HEK293 (cell line): ENCODE data around the gene ELOVL5.
A peak's percentile ranks its signal among the peaks of the same experiment; 100 is the strongest.

ENCODE experiments used
- CTCF ChIA-PET: fragments of 350-600 bp; formaldehyde crosslinking; extraction: SDS; loops from one replicate; lab custom pipeline; 2021; ENCODE audit warnings: antibody characterized with exemption; lab: Yijun Ruan, JAX
- POLR2A ChIA-PET: fragments of 300-600 bp; formaldehyde crosslinking; extraction: SDS; loops from one replicate; lab custom pipeline; 2020; ENCODE audit warnings: antibody characterized with exemption, inconsistent platforms; lab: Yijun Ruan, JAX
- H3K27ac ChIP-seq: fragments of 200-500 bp; sonication (Bioruptor generic); 2 replicates; pipeline ENCODE4 v1.5.1; 2014; ENCODE audit warnings: low read depth, low read length, control low read depth, inconsistent platforms; ENCODE audit errors: extremely low read depth
- H3K36me3 ChIP-seq, 2 experiments: fragments of 200-500 bp in 1 of 2; sonication (Bioruptor generic) in 1 of 2; 1 replicate in 1 of 2; 2 replicates in 1 of 2; pipeline ENCODE4 v1.5.1; 2014 to 2017; ENCODE audit warnings: inconsistent platforms in 2 of 2, low read length in 2 of 2; ENCODE audit not compliant: control insufficient read depth in 2 of 2, insufficient read depth in 1 of 2
- H3K4me1 ChIP-seq: fragments of 200-500 bp; sonication (Bioruptor generic); 2 replicates; pipeline ENCODE4 v1.5.1; 2014; ENCODE audit warnings: mild to moderate bottlenecking, low read length, inconsistent platforms; ENCODE audit not compliant: control insufficient read depth, insufficient read depth
- H3K4me3 ChIP-seq: 2 replicates; pipeline ENCODE4 v1.5.1; 2011; ENCODE audit warnings: low read depth, mild to moderate bottlenecking, control low read depth, low read length, moderate library complexity
- H3K9me3 ChIP-seq: fragments of 200-500 bp; sonication (Bioruptor generic); 2 replicates; pipeline ENCODE4 v1.5.1; 2014; ENCODE audit warnings: low read depth, low read length, inconsistent platforms; ENCODE audit not compliant: control insufficient read depth, insufficient read depth
- HOXC10 ChIP-seq: sonication (generic); formaldehyde crosslinking; IDR thresholded peaks from 2 replicates; pipeline ENCODE4 v1.8.1; 2023; ENCODE audit warnings: mild to moderate bottlenecking, missing genetic modification reagents
- HOXD13 ChIP-seq: sonication (generic); formaldehyde crosslinking; IDR thresholded peaks from 2 replicates; pipeline ENCODE4 v1.8.0; 2022; ENCODE audit warnings: missing genetic modification reagents, borderline replicate concordance
- KLF17 ChIP-seq: fragments of 450-650 bp; formaldehyde crosslinking; IDR thresholded peaks from 2 replicates; pipeline ENCODE4 v1.5.1; 2016; ENCODE audit warnings: missing biosample characterization, missing genetic modification characterization
- KLF9 ChIP-seq: fragments of 450-650 bp; formaldehyde crosslinking; IDR thresholded peaks from 2 replicates; pipeline ENCODE4 v1.5.1; 2016; ENCODE audit warnings: missing biosample characterization, missing genetic modification characterization, low read depth
- PRDM2 ChIP-seq: fragments of 450-650 bp; formaldehyde crosslinking; IDR thresholded peaks from 2 replicates; pipeline ENCODE4 v1.5.1; 2016; ENCODE audit warnings: missing biosample characterization, missing genetic modification characterization, borderline replicate concordance
- SP2 ChIP-seq: fragments of 450-650 bp; formaldehyde crosslinking; IDR thresholded peaks from 2 replicates; pipeline ENCODE4 v1.5.1; 2016; ENCODE audit warnings: missing biosample characterization, missing genetic modification characterization
- TSHZ1 ChIP-seq: fragments of 450-650 bp; formaldehyde crosslinking; IDR thresholded peaks from 2 replicates; pipeline ENCODE4 v1.5.1; 2016; ENCODE audit warnings: missing biosample characterization, missing genetic modification characterization, borderline replicate concordance
- ZBTB17 ChIP-seq: fragments of 450-650 bp; formaldehyde crosslinking; IDR thresholded peaks from 2 replicates; pipeline ENCODE4 v1.5.1; 2016; ENCODE audit warnings: missing biosample characterization, missing genetic modification characterization
- ZBTB20 ChIP-seq: fragments of 450-650 bp; formaldehyde crosslinking; IDR thresholded peaks from 2 replicates; pipeline ENCODE4 v1.5.1; 2016; ENCODE audit warnings: missing biosample characterization, missing genetic modification characterization
- ZBTB6 ChIP-seq: fragments of 450-650 bp; formaldehyde crosslinking; IDR thresholded peaks from 2 replicates; pipeline ENCODE4 v1.5.1; 2017; ENCODE audit warnings: missing biosample characterization, missing genetic modification characterization
- ZEB2 ChIP-seq: fragments of 450-650 bp; formaldehyde crosslinking; IDR thresholded peaks from 2 replicates; pipeline ENCODE4 v1.5.1; 2016; ENCODE audit warnings: missing biosample characterization, missing genetic modification characterization
- ZNF132 ChIP-seq: fragments of 450-650 bp; formaldehyde crosslinking; IDR thresholded peaks from 2 replicates; pipeline ENCODE4 v1.5.1; 2017; ENCODE audit warnings: missing biosample characterization, missing genetic modification characterization, borderline replicate concordance
- ZNF133 ChIP-seq: fragments of 450-650 bp; formaldehyde crosslinking; IDR thresholded peaks from 2 replicates; pipeline ENCODE4 v1.5.1; 2016; ENCODE audit warnings: missing biosample characterization, missing genetic modification characterization
- ZNF362 ChIP-seq: fragments of 450-650 bp; formaldehyde crosslinking; IDR thresholded peaks from 2 replicates; pipeline ENCODE4 v1.5.1; 2016; ENCODE audit warnings: missing biosample characterization, missing genetic modification characterization
- ZNF510 ChIP-seq: fragments of 450-650 bp; formaldehyde crosslinking; IDR thresholded peaks from 2 replicates; pipeline ENCODE4 v1.5.1; 2018; ENCODE audit warnings: mild to moderate bottlenecking, missing genetic modification characterization, missing biosample characterization; ENCODE audit not compliant: insufficient replicate concordance
- ZNF580 ChIP-seq: fragments of 450-650 bp; formaldehyde crosslinking; IDR thresholded peaks from 2 replicates; pipeline ENCODE4 v1.5.1; 2016; ENCODE audit warnings: missing biosample characterization, missing genetic modification characterization
- ZNF658 ChIP-seq: fragments of 450-650 bp; formaldehyde crosslinking; IDR thresholded peaks from 2 replicates; pipeline ENCODE4; 2016; ENCODE audit warnings: missing biosample characterization, missing genetic modification characterization
- ZNF664 ChIP-seq: fragments of 450-650 bp; formaldehyde crosslinking; IDR thresholded peaks from 2 replicates; pipeline ENCODE4 v1.5.1; 2016; ENCODE audit warnings: missing biosample characterization, missing genetic modification characterization
- ZNF791 ChIP-seq: fragments of 450-650 bp; formaldehyde crosslinking; IDR thresholded peaks from 2 replicates; pipeline ENCODE4 v1.5.1; 2016; ENCODE audit warnings: missing biosample characterization, missing genetic modification characterization
- ZSCAN16 ChIP-seq: fragments of 450-650 bp; formaldehyde crosslinking; IDR thresholded peaks from 2 replicates; pipeline ENCODE4 v1.5.1; 2016; ENCODE audit warnings: missing biosample characterization, missing genetic modification characterization
- ZSCAN18 ChIP-seq: fragments of 450-650 bp; formaldehyde crosslinking; IDR thresholded peaks from 2 replicates; pipeline ENCODE4 v1.5.1; 2016; ENCODE audit warnings: missing biosample characterization, missing genetic modification characterization
- ZSCAN4 ChIP-seq: fragments of 450-650 bp; formaldehyde crosslinking; IDR thresholded peaks from 2 replicates; pipeline ENCODE4 v1.5.1; 2017; ENCODE audit warnings: missing biosample characterization, missing genetic modification characterization

The ELOVL5 gene

GRCh38 chr6:53349209-53349693 is 501 bp upstream of the ELOVL5 start:
- peak overlapping the region; percentile 90 for H3K4me3 ChIP-seq
- no peaks in the 10 kb centered on the region for H3K9me3 ChIP-seq
- POLR2A ChIA-PET: interaction anchor here (1.4 to 3.3 kb wide), 2 partner anchors 8 to 10 kb away, joined by 3 to 30 read pairs; no protein-coding TSS in a partner anchor
- H3K4me1 ChIP-seq: peaks cover 6% of the 10 kb centered on the region
- CTCF ChIA-PET: interaction anchor here (0.9 to 1.1 kb wide), 4 partner anchors 21 to 135 kb away, joined by 3 read pairs; no protein-coding TSS in a partner anchor
- peak overlapping the region; percentile 86 for H3K27ac ChIP-seq
- H3K36me3 ChIP-seq: peaks cover 0 to 3% of the 10 kb centered on the region in 2 experiments; a peak in 1 of 3 replicates
- TF ChIP-seq ZNF362 (tag by site-specific recombination) (peak; percentile 98; the same call in 1 of the 2 replicates), ZNF791 (tag by site-specific recombination) (no peak), TSHZ1 (tag by site-specific recombination) (no peak), ZNF132 (tag by site-specific recombination) (no peak), ZNF580 (tag by site-specific recombination) (no peak), ZNF510 (peak; percentile 6), ZNF664 (no peak), ZNF133 (no peak), ZNF658 (no peak), ZBTB20 (tag by site-specific recombination) (peak; percentile 96; the same call in 1 of the 2 replicates), KLF9 (tag by site-specific recombination) (no peak), KLF17 (tag by site-specific recombination) (no peak), HOXD13 (no peak), PRDM2 (tag by site-specific recombination) (no peak), ZSCAN4 (tag by site-specific recombination) (no peak), SP2 (tag by site-specific recombination) (no peak), ZEB2 (tag by site-specific recombination) (no peak), ZSCAN18 (tag by site-specific recombination) (no peak), ZBTB17 (tag by site-specific recombination) (0 out of 2 replicates have a peak, but pooled peaks have one; percentile 76), ZSCAN16 (no peak), ZBTB6 (tag by site-specific recombination) (no peak), HOXC10 (CRISPR knock-in tag) (no peak)
